B cell (primary cell): ENCODE data around the gene GJC1. TPM values are rescaled to one million over a fixed set of nuclear protein-coding genes. Genes with fewer than 3 reads are reported as not detected.

Experiments used
- ATAC-seq: fragments of 200-7000 bp; cut with Tn5 transposase; one replicate; pipeline ENCODE4 v1.10.0; 2021; ENCODE audit warnings: low read depth, mild to moderate bottlenecking, moderate number of reproducible peaks, moderate library complexity
- CTCF ChIA-PET: fragments of 350-600 bp; sonication (Branson Sonifier 250); formaldehyde crosslinking; loops from one replicate; lab custom pipeline; 2021; ENCODE audit warnings: antibody characterized with exemption, inconsistent platforms; lab: Charles Lee
- POLR2A ChIA-PET: fragments of 350-600 bp; sonication (Branson Sonifier 250); formaldehyde crosslinking; loops from one replicate; lab custom pipeline; 2021; ENCODE audit warnings: antibody characterized with exemption; lab: Charles Lee
- DNase-seq: peaks from one replicate; pipeline ENCODE4 v3.0.0; 2013
- H2AFZ ChIP-seq: 2 replicates; pipeline ENCODE4 v1.6.1; 2012; ENCODE audit warnings: mild to moderate bottlenecking, low read depth, low read length; ENCODE audit not compliant: insufficient read depth, poor library complexity, severe bottlenecking
- H3K27ac ChIP-seq, 2 donors: 1 replicate in 1 of 2; 2 replicates in 1 of 2; pipeline ENCODE4 v1.5.1; 2012 to 2013; ENCODE audit warnings: low read length in 2 of 2, mild to moderate bottlenecking in 2 of 2, moderate library complexity in 1 of 2
- H3K27me3 ChIP-seq, 4 experiments: fragments of 200-600 bp in 1 of 4; sonication (generic) in 1 of 4; replicated peaks in 1 of 4; 1 replicate in 2 of 4; 2 replicates in 2 of 4; pipeline versions ENCODE4 v1.6.1 to v1.7.0; 2013 to 2016; ENCODE audit warnings: low read length in 3 of 4, mild to moderate bottlenecking in 2 of 4, mixed read lengths in 1 of 4, moderate library complexity in 1 of 4; ENCODE audit not compliant: insufficient read depth in 4 of 4, control insufficient read depth in 3 of 4; ENCODE audit errors: control extremely low read depth in 1 of 4
- H3K36me3 ChIP-seq, 2 experiments: replicated peaks in 1 of 2; 1 replicate in 1 of 2; 2 replicates in 1 of 2; pipeline versions ENCODE4 v1.6.1 to v1.7.1; 2013; ENCODE audit warnings: low read length in 1 of 2; ENCODE audit not compliant: insufficient read depth in 2 of 2, control insufficient read depth in 1 of 2; ENCODE audit errors: control extremely low read depth in 1 of 2, extremely low read depth in 1 of 2
- H3K4me1 ChIP-seq, 2 donors: fragments of 200-600 bp in 1 of 2; sonication (generic) in 1 of 2; 1 replicate in 1 of 2; 2 replicates in 1 of 2; pipeline versions ENCODE4 v1.5.1 to v1.6.1; 2013 to 2017; ENCODE audit warnings: low read length in 2 of 2; ENCODE audit not compliant: control insufficient read depth in 2 of 2, insufficient read depth in 2 of 2
- H3K4me2 ChIP-seq: replicated peaks from 2 replicates; pipeline ENCODE3; 2012; ENCODE audit warnings: mild to moderate bottlenecking, low read depth, low read length; ENCODE audit not compliant: poor library complexity, severe bottlenecking
- H3K4me3 ChIP-seq, 5 experiments: fragments of 200-600 bp in 1 of 5; sonication (generic) in 1 of 5; 1 replicate in 3 of 5; 2 replicates in 2 of 5; pipeline versions ENCODE4 v1.5.1 to v1.7.0; 2011 to 2016; ENCODE audit warnings: low read length in 4 of 5, mild to moderate bottlenecking in 4 of 5, low read depth in 2 of 5, control low read depth in 1 of 5, moderate library complexity in 1 of 5; ENCODE audit not compliant: insufficient read depth in 1 of 5; ENCODE audit errors: control extremely low read depth in 1 of 5, extremely low read depth in 1 of 5
- H3K79me2 ChIP-seq: fragments of 200-600 bp; sonication (generic); one replicate; pipeline ENCODE4 v1.6.0; 2016; ENCODE audit warnings: low read length; ENCODE audit not compliant: control insufficient read depth, insufficient read depth
- H3K9ac ChIP-seq: fragments of 200-600 bp; sonication (generic); 2 replicates; pipeline ENCODE4 v1.6.1; 2017; ENCODE audit warnings: mild to moderate bottlenecking, low read length, moderate library complexity
- H3K9me3 ChIP-seq, 3 donors: one replicate each; pipeline versions ENCODE4 v1.6.1 to v1.7.1; 2013; ENCODE audit warnings: low read length in 2 of 3; ENCODE audit not compliant: control insufficient read depth in 2 of 3, insufficient read depth in 1 of 3; ENCODE audit errors: control extremely low read depth in 1 of 3
- H4K20me1 ChIP-seq: 2 replicates; pipeline ENCODE4 v1.6.0; 2012; ENCODE audit warnings: mild to moderate bottlenecking, low read length; ENCODE audit not compliant: insufficient read depth, control insufficient read depth, poor library complexity, severe bottlenecking
- H3K27ac Mint-ChIP-seq: one replicate; pipeline ENCODE4 v1.8.0; 2021; ENCODE audit warnings: mixed read lengths
- H3K27me3 Mint-ChIP-seq: one replicate; pipeline ENCODE4 v1.8.0; 2021; ENCODE audit warnings: mixed read lengths
- H3K4me1 Mint-ChIP-seq: one replicate; pipeline ENCODE4 v1.8.0; 2021; ENCODE audit warnings: mixed read lengths
- H3K4me3 Mint-ChIP-seq: one replicate; pipeline ENCODE4 v1.8.0; 2021; ENCODE audit warnings: mixed read lengths
- H3K9me3 Mint-ChIP-seq: one replicate; pipeline ENCODE4 v1.8.0; 2022; ENCODE audit warnings: mixed read lengths; ENCODE audit not compliant: insufficient read depth
- CTCF ChIP-seq: fragments of 200-600 bp; IDR thresholded peaks from one replicate; pipeline ENCODE4 v1.8.0; 2022; ENCODE audit warnings: antibody characterized with exemption, mild to moderate bottlenecking
- EZH2 ChIP-seq: IDR thresholded peaks from 2 replicates; pipeline ENCODE4 v1.6.1; 2012; ENCODE audit warnings: borderline replicate concordance, low read depth, mild to moderate bottlenecking, moderate library complexity, low read length; ENCODE audit not compliant: insufficient read depth, poor library complexity, severe bottlenecking
- WGBS: methylation state at CpG from one replicate; pipeline ENCODE4 v1.1.5; 2013; ENCODE audit warnings: missing lambda C conversion rate; ENCODE audit not compliant: insufficient coverage; 5-methylcytosine and 5-hydroxymethylcytosine counted together
- intact Hi-C: fragments of 100-400 bp; cut with micrococcal nuclease; formaldehyde crosslinking; loops from one replicate; pipeline ENCODE4 v1.10.0; 2022
- polyA plus RNA-seq: library from polyadenylated mRNA; depleted of rRNA; stranded (reverse); fragments of >200 nt; gene quantifications from 2 replicates; pipeline ENCODE4 v1.2.3, GENCODE V29; 2012
- total RNA-seq, 2 donors: library from RNA; stranded (reverse); fragments of 120-200 nt in 1 of 2; gene quantifications; 1 replicate in 1 of 2; 2 replicates in 1 of 2; pipeline versions ENCODE4 v1.2.3 to v1.2.4, GENCODE V29; 2013 to 2022

Gene GJC1
- total and polyA plus RNA-seq, 2 donors (not counting 1 experiment from before 2014, with no cell fraction given): not detected

- no peaks in the 10 kb centered on the region for H3K27me3 ChIP-seq
- Mint-ChIP-seq H3K9me3 (no peaks in the 10 kb centered on the region), H3K4me1 (no peaks in the 10 kb centered on the region), H3K4me3 (no peak overlapping the region), H3K27ac (no peak overlapping the region), H3K27me3 (peaks cover 2% of the 10 kb centered on the region)
- ATAC-seq: no peak
- ChIA-PET CTCF (interaction anchor here (0.9 kb wide), 1 partner anchor 18 kb away, joined by 3 read pairs; no protein-coding TSS in a partner anchor), POLR2A (no interaction called here)
- no peak overlapping the region for H3K27ac ChIP-seq
- no peaks in the 10 kb centered on the region for H4K20me1 ChIP-seq
- no peaks in the 10 kb centered on the region for H3K36me3 ChIP-seq
- no peaks in the 10 kb centered on the region for H3K4me1 ChIP-seq
- intact Hi-C loops: no loop called here
- no peak overlapping the region for H3K4me3 ChIP-seq
- no peak overlapping the region for H3K9ac ChIP-seq
- DNase-seq: no peak
- no peaks in the 10 kb centered on the region for H3K9me3 ChIP-seq
- H3K4me2 ChIP-seq: no peak overlapping the region
- H3K79me2 ChIP-seq: no peaks in the 10 kb centered on the region
- TF ChIP-seq CTCF (no peak), EZH2 (no peak)
- 87% methylated on average over 10 of the region's 10 CpGs for WGBS
- H2AFZ ChIP-seq: no peak overlapping the region
Measured at GRCh38 chr17:44795928-44796327, 34.2 kb downstream of the GJC1 start.

- no peaks in the 10 kb centered on the region for H3K9me3 ChIP-seq
- no peaks in the 10 kb centered on the region for H3K79me2 ChIP-seq
- Mint-ChIP-seq H3K27me3 (peaks cover 2% of the 10 kb centered on the region), H3K27ac (no peak overlapping the region), H3K4me3 (no peak overlapping the region), H3K9me3 (no peaks in the 10 kb centered on the region), H3K4me1 (no peaks in the 10 kb centered on the region)
- CTCF ChIA-PET: no interaction called here
- H3K4me3 ChIP-seq: no peak overlapping the region
- H2AFZ ChIP-seq: no peak overlapping the region
- H3K9ac ChIP-seq: no peak overlapping the region
- POLR2A ChIA-PET: no interaction called here
- H3K27me3 ChIP-seq: no peaks in the 10 kb centered on the region
- H4K20me1 ChIP-seq: no peaks in the 10 kb centered on the region
- no peaks in the 10 kb centered on the region for H3K36me3 ChIP-seq
- intact Hi-C loops: no loop called here
- 96% methylated on average over 4 of the region's 9 CpGs for WGBS
- no peak for ATAC-seq
- DNase-seq: no peak
- no peak for TF ChIP-seq EZH2
- no peak for TF ChIP-seq CTCF
- no peak overlapping the region for H3K27ac ChIP-seq
- H3K4me1 ChIP-seq: no peaks in the 10 kb centered on the region
- H3K4me2 ChIP-seq: no peak overlapping the region
Measured at GRCh38 chr17:44795421-44795820, 34.7 kb downstream of the GJC1 start.
